Peyer's patch (tissue), 4 donors: Measurements from ENCODE around the gene IP6K1.

Experiments
- CTCF ChIP-seq, 6 experiments: fragments of 450-650 bp in 4 of 6; fragments of 200-600 bp in 2 of 6; sonication (generic) in 1 of 6; IDR thresholded peaks; one replicate each; pipeline ENCODE4 v1.5.1; 2017 to 2019; ENCODE audit warnings: antibody characterized with exemption in 6 of 6, mild to moderate bottlenecking in 3 of 6, moderate library complexity in 1 of 6
- POLR2A ChIP-seq, 2 donors: fragments of 450-650 bp; IDR thresholded peaks; one replicate each; pipeline ENCODE4 v1.5.1; 2017; ENCODE audit warnings: antibody characterized with exemption in 2 of 2, mild to moderate bottlenecking in 2 of 2, moderate library complexity in 2 of 2

- TF ChIP-seq CTCF (IDR thresholded peaks at IDR 0.05) (no peak), POLR2A (IDR thresholded peaks at IDR 0.05) (no peak)
Observed at GRCh38 chr3:49794431-49794830, 8.1 kb upstream of the IP6K1 start.
